ENCODE results near the gene JUN. TPM values are rescaled to one million over a fixed set of nuclear protein-coding genes. Genes with fewer than 3 reads are reported as not detected.

JUN gene
- total RNA-seq, 1 donor from 2014 or later, result 10.2 TPM

GRCh38 chr1:58815686-58816071 lies 31.8 kb upstream of the JUN start:
- no peak overlapping the region for H3K27ac Mint-ChIP-seq
- H3K4me1 Mint-ChIP-seq, result peaks cover 17% of the 10 kb centered on the region
- Histone ChIP-seq H3K4me2 (peak overlapping the region; percentile 73), H2AFZ (replicated peaks) (peak overlapping the region; percentile 92), H3K9me3 (ENCODE audit: low read depth) (no peaks in the 10 kb centered on the region), H3K4me3 (peak overlapping the region; percentile 45), H3K79me2 (ENCODE audit: low read depth) (no peaks in the 10 kb centered on the region), H3K27ac (no peak overlapping the region), H3K36me3 (no peaks in the 10 kb centered on the region), H3K9ac (no peak overlapping the region), H3K4me1 (peaks cover 6% of the 10 kb centered on the region), H4K20me1 (ENCODE audit: low read depth) (no peaks in the 10 kb centered on the region), H3K27me3 (peaks cover 49% of the 10 kb centered on the region), H3F3A (ENCODE audit: low read depth) (no peaks in the 10 kb centered on the region)
- DNase-seq (ENCODE audit: low spot score), result peak; percentile 40
- peaks cover 3% of the 10 kb centered on the region for H3K27me3 Mint-ChIP-seq (ENCODE audit: insufficient read depth, low read depth)
- H3K4me3 Mint-ChIP-seq, result peak overlapping the region; percentile 86
- no peak for TF ChIP-seq EZH2 (IDR thresholded peaks at IDR 0.05)
- TF ChIP-seq EZH2phosphoT487 (IDR thresholded peaks at IDR 0.05), result no peak
- no peak for TF ChIP-seq CTCF (IDR thresholded peaks at IDR 0.05)
- H3K36me3 Mint-ChIP-seq, result no peaks in the 10 kb centered on the region
- no peaks in the 10 kb centered on the region for H3K9me3 Mint-ChIP-seq

DNA sequence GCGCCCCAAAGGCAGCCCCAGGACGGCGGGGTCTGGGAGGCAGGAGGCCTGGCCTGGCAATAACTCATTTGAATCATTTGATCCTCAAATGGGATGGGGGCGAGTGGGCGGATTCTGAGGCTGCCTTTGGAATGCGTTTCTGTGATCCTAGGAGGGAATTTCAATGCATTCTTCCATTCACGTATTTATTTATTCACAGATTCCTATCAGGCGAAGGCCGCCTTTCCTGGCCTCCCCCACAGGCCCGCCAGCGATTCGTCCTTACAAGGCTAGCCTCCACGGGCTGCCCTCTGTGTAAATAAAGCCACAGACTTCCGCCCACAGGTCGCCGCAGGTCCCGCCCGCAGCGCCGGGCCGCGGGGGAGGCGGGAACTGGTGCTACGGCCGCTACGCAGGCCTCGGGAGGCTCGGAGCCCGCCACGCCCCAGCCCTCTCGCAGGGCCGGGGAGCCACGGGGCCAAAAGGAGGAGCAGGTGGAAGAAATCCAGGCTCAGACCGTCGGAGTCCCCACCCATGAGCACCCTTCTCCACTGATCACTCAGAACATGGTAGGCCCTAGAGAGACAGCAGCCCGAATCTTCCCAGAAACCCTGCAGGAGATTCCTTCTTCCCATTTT lies 31.3 kb upstream of the JUN start:
- H3F3A ChIP-seq (ENCODE audit: low read depth), result no peaks in the 10 kb centered on the region

GRCh38 chr1:58814251-58815068 lies 30.6 kb upstream of the JUN start:
- Mint-ChIP-seq H3K27me3 (ENCODE audit: insufficient read depth, low read depth) (peaks cover 3% of the 10 kb centered on the region), H3K4me1 (peaks cover 16% of the 10 kb centered on the region), H3K27ac (no peak overlapping the region), H3K36me3 (no peaks in the 10 kb centered on the region), H3K9me3 (no peaks in the 10 kb centered on the region), H3K4me3 (no peak overlapping the region)
- Histone ChIP-seq H3K79me2 (ENCODE audit: low read depth) (no peaks in the 10 kb centered on the region), H4K20me1 (ENCODE audit: low read depth) (no peaks in the 10 kb centered on the region), H3K27ac (no peak overlapping the region), H3F3A (ENCODE audit: low read depth) (no peaks in the 10 kb centered on the region), H3K27me3 (peaks cover 49% of the 10 kb centered on the region), H3K4me1 (peaks cover 6% of the 10 kb centered on the region), H3K4me3 (peak overlapping the region; percentile 45), H3K4me2 (peak overlapping the region; percentile 73), H2AFZ (replicated peaks) (peak overlapping the region; percentile 81), H3K9ac (no peak overlapping the region), H3K9me3 (ENCODE audit: low read depth) (no peaks in the 10 kb centered on the region), H3K36me3 (no peaks in the 10 kb centered on the region)
- no peak for TF ChIP-seq CTCF (IDR thresholded peaks at IDR 0.05)
- TF ChIP-seq EZH2phosphoT487 (IDR thresholded peaks at IDR 0.05), result peak; percentile 14
- peak; percentile 58 for DNase-seq (ENCODE audit: low spot score)

More for the DNA sequence above, 31.3 kb upstream of the JUN start:
- DNase-seq (ENCODE audit: low spot score), result peak; percentile 52
- Mint-ChIP-seq H3K27ac (no peak overlapping the region), H3K4me1 (peaks cover 17% of the 10 kb centered on the region), H3K36me3 (no peaks in the 10 kb centered on the region), H3K4me3 (peak overlapping the region; percentile 86), H3K27me3 (ENCODE audit: insufficient read depth, low read depth) (peaks cover 3% of the 10 kb centered on the region), H3K9me3 (no peaks in the 10 kb centered on the region)
- Histone ChIP-seq H3K9me3 (ENCODE audit: low read depth) (no peaks in the 10 kb centered on the region), H3K27me3 (peaks cover 49% of the 10 kb centered on the region), H2AFZ (replicated peaks) (peak overlapping the region; percentile 81), H3K27ac (no peak overlapping the region), H3K4me2 (peak overlapping the region; percentile 73), H3K9ac (no peak overlapping the region), H3K4me1 (peaks cover 6% of the 10 kb centered on the region), H3K36me3 (no peaks in the 10 kb centered on the region), H3K79me2 (ENCODE audit: low read depth) (no peaks in the 10 kb centered on the region), H4K20me1 (ENCODE audit: low read depth) (no peaks in the 10 kb centered on the region), H3K4me3 (peak overlapping the region; percentile 45)
- TF ChIP-seq EZH2phosphoT487 (IDR thresholded peaks at IDR 0.05) (no peak), CTCF (IDR thresholded peaks at IDR 0.05) (no peak), EZH2 (IDR thresholded peaks at IDR 0.05) (peak; percentile 57)

All from neural progenitor cell (in vitro differentiated cells).